ENCODE data around the gene TLE6.

DNA sequence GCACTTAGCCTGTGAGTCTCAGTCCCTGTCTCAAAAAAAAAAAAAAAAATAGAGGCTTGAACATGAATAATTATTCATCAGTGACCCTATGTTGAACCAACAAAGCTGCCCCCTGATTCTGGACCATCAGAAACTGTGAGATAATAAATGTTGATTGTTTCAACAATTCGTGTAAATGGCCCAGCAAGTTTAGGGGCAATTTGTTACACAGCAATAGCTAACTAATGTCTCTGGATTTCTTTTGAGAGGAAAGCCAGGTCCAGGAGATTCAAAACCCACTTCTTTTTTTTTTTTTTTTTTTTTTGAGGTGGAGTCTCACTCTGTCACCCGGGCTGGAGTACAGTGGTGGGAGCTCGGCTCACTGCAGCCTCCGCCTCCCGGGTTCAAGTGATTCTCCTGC, 12.5 kb upstream of the TLE6 start:
- TF ChIP-seq, protein P1, sequence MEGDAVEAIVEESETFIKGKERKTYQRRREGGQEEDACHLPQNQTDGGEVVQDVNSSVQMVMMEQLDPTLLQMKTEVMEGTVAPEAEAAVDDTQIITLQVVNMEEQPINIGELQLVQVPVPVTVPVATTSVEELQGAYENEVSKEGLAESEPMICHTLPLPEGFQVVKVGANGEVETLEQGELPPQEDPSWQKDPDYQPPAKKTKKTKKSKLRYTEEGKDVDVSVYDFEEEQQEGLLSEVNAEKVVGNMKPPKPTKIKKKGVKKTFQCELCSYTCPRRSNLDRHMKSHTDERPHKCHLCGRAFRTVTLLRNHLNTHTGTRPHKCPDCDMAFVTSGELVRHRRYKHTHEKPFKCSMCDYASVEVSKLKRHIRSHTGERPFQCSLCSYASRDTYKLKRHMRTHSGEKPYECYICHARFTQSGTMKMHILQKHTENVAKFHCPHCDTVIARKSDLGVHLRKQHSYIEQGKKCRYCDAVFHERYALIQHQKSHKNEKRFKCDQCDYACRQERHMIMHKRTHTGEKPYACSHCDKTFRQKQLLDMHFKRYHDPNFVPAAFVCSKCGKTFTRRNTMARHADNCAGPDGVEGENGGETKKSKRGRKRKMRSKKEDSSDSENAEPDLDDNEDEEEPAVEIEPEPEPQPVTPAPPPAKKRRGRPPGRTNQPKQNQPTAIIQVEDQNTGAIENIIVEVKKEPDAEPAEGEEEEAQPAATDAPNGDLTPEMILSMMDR (IDR thresholded peaks at IDR 0.05), result no peak
- no peak for TF ChIP-seq POLR2A (IDR thresholded peaks at IDR 0.05)

Data from body of pancreas (tissue), 4 donors.